ENCODE measurements around the gene NPC1L1. TPM values are rescaled to one million over a fixed set of nuclear protein-coding genes. Genes with fewer than 3 reads are reported as not detected.

NPC1L1 gene
- total RNA-seq, 4 donors from 2014 or later: 0.17 to 3.2 (median 0.22) TPM; not detected in 1

DNA sequence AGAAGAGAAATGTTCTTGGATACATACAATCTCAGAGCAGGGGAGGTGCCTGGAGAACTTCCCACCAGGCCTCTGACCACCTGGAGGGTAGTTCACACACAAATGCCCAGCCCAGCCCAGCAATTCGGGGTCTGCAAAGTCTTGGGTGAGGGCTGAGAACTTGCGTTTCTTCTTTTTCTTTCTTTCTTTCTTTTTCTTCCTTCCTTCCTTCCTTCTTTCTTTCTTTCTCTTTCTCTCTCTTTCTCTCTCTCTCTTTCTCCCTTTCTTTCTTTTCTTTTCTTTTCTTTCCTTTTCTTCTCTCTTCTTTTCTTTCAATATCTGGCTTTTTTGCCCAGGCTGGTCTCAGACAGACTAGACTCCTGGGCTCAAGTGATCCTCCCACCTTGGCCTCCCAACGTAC, 22.4 kb downstream of the NPC1L1 start:
- TF ChIP-seq, protein P1, sequence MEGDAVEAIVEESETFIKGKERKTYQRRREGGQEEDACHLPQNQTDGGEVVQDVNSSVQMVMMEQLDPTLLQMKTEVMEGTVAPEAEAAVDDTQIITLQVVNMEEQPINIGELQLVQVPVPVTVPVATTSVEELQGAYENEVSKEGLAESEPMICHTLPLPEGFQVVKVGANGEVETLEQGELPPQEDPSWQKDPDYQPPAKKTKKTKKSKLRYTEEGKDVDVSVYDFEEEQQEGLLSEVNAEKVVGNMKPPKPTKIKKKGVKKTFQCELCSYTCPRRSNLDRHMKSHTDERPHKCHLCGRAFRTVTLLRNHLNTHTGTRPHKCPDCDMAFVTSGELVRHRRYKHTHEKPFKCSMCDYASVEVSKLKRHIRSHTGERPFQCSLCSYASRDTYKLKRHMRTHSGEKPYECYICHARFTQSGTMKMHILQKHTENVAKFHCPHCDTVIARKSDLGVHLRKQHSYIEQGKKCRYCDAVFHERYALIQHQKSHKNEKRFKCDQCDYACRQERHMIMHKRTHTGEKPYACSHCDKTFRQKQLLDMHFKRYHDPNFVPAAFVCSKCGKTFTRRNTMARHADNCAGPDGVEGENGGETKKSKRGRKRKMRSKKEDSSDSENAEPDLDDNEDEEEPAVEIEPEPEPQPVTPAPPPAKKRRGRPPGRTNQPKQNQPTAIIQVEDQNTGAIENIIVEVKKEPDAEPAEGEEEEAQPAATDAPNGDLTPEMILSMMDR (IDR thresholded peaks at IDR 0.05; ENCODE audit: low read depth): no peak

DNA sequence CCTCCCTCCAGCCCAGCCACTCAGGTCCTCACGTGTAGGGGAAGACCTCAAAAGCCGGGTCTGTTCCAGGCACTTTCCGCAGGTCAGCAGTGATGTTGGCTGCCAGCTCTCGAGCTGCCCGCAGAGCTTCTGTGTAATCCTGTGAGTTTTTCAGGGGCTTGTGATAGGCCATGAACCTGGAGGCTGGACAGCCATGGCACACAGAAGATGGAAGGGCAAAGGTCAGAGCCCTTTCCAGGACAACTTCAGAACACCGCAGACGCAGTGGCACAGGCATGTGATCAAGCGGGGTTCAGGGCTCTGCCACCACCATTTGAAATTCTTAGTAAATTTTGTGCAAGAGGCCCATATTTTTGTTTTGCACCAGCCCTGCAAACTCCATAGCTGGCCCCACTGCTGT, 24.0 kb downstream of the NPC1L1 start:
- TF ChIP-seq, protein P1 (IDR thresholded peaks at IDR 0.05; ENCODE audit: low read depth): no peak

DNA sequence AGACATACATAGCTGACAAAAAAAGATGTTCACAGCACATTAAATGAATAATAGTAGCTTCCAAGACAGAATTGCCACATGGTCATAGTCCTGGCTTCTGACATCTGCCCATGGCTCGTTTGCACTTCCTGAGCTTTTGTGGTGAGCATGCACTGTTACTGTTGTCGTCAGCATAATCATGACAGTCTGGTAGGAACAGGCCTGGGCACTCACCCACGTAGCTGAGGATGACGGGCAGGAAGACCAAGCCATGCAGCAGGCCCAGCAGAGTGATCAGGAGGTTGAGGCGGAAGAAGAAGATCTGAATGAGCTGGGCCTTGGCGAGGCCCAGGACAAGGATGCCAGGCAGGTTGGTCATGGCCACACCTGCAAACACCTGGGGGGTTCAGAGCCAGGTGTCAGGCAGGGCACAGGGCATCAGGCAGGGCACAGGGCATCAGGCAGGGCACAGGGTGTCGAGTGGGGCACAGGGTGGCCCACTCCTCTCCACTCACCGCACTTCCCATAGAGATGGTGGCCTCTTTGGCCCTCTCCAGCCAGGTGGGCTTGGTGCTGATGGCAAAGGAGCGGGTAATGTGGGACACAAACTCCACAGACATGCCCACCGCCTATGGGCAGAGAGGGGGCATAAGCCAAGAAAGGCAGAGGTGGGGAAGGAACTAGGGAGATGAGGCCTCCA, 25.4 kb downstream of the NPC1L1 start:
- TF ChIP-seq, protein P1 (IDR thresholded peaks at IDR 0.05; ENCODE audit: low read depth): no peak

DNA sequence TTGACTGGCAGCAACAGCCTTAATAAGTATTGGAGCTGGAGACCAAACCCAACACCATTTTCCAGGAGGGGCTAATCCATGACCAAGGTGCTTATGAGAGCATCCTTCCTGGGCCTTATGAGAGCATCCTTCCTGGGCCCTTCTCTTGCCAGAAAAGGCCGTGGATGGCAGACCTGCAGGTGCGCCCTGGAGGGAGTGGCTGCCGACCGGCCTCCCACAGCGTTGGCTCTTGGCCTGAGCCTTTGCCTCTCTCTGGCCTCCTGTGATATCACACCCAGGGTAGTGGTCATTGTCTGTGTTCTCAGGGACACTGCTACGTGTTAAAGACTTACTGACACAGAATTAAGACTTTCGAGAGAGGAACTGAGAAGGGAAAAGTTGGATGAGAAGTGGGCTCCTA, 28.4 kb downstream of the NPC1L1 start:
- TF ChIP-seq, protein P1 (IDR thresholded peaks at IDR 0.05; ENCODE audit: low read depth): no peak

DNA sequence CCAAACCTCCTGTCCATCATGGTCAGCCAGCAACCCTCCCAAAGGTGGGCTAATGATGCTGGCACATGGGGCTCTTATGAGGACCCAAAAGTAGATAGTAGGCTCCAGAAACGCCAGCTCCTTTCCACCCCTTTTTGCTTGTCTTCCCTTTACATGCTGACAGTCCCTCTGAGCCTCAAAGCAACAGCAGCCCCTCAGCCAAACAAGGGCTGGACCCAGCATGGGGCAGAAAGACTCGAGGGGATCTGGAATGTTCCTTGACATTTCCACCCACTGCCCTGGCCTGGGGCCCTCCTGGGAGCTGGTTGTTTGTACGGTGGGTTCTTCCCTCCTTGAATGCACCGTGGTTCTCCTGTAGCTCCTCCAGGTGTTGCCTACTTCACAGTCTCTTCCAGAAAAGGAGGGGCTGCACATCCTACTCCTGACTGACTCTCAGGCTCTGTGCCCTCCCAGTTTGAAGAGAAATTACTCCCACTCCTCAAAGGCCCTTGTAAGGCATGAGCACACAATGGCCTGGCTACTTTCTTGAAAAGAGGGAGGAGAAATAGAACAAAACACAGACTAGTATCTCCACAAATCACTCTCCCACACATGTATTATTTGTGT, 29.2 kb downstream of the NPC1L1 start:
- TF ChIP-seq, protein P1 (IDR thresholded peaks at IDR 0.05; ENCODE audit: low read depth): no peak

DNA sequence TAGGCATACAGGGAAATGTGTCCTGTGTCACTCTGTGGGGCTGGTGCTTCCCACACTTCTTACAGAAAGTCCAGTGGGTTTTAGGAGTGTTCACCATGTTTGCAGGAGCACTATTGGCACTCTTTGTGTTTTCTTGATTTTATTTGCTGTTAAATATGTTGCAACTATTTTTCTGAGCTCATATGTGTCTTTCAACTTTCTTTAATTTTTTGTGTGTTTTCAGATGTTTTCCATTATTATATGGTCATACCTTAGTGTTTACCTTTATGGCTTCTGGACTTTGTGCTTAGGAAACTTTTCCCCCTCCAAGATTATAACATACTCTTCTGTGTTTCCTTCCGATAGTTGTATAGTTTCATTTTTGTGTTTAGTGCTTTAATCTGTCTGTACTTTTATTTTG, 29.9 kb downstream of the NPC1L1 start:
- TF ChIP-seq, protein P1 (IDR thresholded peaks at IDR 0.05; ENCODE audit: low read depth): no peak

DNA sequence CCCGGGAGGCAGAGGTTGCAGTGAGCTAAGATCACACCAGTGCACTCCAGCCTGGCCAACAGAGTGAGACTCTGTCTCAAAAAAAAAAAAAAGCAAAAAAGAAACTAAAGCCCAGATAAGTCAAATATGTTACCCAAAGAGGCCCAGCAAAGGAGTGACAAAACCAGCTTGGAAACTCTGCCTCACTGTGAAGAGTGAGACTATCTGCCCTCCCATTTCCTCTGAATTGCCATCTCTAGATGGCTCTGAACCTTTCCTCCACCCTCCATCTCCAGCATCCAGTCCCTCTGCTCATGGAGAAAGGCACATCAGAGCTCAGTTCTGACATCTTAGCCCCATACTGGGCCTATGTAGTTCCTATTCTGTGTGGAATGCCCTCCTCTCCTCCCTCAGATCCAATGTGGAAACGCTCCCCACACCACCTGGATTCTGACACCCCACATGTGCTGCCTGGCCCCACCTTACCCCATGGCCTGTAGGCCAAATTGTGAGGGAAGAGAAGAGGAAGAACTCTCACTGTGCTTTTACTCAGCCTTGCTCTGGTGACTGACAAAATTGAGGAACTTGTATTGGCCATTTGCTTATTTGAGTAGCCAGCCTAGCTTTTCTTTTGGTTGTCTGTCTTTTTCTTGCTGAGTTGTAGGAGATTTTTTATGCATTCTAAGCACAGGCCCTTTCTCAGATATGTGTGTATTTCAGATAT, 32.7 kb downstream of the NPC1L1 start:
- TF ChIP-seq, protein P1 (IDR thresholded peaks at IDR 0.05; ENCODE audit: low read depth): no peak
